CD4-positive, alpha-beta T cell treated with Interleukin-6 at 100 ng/mL for 8 hours (primary cell): ENCODE results near the gene DIP2B.

Experiments
- DNase-seq: peaks from one replicate; pipeline ENCODE4 v3.0.0-alpha.2; 2020; ENCODE audit warnings: mixed read lengths, low spot score

Gene DIP2B

DNA sequence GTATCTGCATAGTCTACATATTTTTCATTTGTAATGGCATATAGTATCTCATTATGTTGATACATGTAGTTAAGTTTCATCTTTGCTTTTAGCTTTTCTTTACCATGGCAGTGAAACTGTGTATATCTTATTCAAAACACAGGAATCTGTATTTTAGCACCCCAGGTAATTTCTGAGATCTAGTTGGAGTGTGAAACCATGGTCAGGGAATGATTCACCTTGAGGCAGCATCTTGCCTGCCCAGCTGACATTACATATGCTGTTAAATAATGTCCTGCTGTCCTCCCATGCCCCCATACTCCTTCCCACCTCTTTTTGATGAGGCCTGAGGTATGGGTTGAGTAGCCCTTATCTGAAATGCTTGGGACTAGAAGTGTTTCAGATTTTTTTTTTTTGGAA, 133.7 kb downstream of the DIP2B start:
- DNase-seq, result no peak

DNA sequence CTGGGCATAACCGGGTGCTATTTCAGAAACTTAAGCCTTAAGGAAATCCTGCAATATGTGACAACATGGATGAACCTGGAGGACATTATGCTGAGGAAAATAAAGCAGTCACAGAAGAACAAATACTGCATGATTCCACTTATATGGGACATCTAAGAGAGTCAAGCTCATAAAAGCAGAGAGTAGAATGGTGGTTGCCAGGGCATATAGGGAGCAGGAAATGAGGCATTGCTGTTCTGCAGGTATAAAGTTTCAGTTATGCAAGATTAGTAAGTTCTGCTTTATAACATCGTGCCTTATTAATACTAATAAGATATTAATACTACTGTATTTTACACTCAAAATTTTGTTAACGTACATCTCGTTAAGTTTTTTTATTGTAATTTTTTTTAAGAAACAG, 134.9 kb downstream of the DIP2B start:
- DNase-seq, result no peak

DNA sequence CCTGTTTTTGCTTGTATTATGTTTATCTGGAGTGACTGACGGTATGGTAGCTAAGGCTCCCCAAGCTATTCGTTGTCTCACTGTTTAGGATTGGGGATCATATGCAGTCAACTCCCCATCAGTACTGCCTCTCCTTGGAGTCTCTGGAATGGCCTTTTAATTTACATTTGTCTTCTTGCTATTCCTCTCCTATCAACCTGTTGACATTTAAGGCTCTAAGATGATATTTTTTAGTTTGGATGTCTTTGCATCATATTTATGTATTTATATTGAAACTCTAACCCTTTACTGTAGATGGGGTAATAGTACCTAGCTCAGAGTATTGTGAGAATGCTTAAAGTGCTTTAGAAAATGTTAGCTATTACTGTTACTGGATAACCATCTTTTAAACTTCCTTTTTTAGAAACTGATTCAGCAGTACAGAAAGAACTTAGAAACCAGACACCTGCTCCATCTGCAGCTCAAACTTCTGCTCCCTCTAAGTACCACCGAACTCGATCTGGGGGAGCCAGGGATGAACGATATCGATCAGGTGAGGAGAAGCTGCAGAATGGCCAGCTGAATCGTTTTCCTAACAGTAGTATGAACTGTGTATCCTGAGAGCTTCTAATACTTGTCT, 135.6 kb downstream of the DIP2B start:
- DNase-seq, result no peak

DNA sequence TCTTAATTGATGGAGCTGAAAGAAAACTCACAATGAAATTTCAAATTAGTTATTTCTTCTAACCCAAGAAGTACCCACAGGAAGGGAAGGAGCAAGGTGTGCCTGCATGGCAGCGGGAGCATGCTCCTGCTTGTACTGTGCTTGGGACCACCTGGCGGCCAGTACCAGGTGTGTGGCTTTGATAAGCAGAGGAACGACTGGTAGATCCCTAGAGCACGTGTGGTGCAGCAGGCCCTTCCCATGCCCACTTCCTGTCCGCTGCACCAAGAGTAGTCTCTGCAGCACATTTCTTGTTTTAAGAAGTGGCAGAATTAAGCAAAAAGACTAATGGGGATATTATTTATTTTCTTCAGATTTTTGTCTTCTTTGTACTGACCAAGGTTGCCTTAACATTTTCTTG, 136.8 kb downstream of the DIP2B start:
- no peak for DNase-seq

DNA sequence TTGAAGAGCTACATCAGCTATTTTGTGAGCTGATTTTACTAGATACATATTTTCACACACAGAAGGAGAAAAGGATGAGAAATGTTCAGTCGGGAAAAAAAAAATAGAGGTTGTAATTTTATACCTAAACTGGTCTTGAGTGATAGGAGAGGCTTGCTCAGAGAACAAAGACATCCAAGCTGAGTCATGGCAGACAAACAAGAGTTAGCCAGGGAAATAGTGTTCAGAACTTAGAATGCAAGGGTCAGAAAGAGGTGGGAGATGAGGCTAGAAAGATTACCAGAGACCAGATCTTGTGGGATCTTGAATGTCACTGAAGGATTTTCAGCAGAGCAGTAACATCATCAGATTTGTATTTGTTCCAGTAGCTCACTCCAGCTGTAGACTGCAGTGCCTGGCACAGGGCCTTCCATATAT, 137.3 kb downstream of the DIP2B start:
- DNase-seq, result no peak

DNA sequence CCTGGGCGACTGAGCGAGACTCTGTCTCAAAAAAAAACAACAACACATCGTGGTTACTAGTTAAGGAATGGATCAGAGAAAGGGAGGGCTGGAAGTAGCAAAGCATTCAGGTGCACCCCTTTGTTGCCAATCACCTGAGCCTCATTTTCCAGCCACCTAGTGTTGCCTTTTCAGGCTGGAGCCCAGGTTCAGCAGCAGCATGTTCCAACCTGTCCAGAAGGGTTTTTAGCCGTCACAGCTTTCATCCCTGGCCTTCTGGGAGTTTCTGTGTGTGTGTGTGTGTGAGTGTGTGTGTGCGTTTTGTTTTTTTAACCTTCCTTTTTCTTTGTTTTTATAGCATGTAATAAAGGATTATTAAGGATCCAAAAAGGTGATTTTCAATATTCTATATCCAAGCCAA, 138.0 kb downstream of the DIP2B start:
- DNase-seq, result no peak

DNA sequence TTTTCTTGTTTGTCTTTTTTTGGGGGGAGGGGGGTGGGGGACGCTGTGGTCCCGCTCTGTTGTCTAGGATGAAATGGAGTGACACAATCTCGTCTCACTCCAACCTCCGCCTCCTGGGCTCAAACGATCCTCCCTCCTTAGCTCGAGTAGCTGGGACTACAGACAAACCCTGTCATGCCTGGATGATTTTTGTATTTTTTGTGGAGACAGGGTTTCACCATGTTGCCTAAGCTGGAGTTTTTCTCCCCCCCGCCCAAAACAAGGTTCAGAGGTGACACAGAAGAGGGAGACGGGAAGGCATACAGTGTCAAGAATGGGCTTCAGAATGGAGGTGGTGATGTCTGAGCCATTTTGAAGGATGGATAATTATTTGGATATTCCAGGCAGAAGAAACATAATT, 142.2 kb downstream of the DIP2B start:
- DNase-seq, result no peak

DNA sequence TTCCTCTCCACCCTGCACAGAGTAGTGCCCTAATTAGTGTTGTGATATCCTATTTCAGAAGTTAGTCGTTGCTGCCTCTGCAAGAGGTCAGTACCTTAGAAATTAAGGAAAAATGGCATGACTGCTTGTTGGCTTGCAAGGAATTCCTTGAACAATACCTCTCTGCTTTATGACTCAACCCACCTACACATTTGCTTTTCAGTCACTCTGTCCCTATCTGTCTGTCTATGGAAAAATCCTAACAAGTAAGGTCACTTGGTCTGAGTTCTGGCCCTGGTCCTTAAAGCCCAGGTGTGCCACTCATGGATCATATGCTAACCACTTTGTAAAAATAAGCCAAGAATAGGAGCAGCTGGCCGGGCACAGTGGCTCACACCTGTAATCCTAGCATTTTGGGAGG, 142.7 kb downstream of the DIP2B start:
- no peak for DNase-seq

DNA sequence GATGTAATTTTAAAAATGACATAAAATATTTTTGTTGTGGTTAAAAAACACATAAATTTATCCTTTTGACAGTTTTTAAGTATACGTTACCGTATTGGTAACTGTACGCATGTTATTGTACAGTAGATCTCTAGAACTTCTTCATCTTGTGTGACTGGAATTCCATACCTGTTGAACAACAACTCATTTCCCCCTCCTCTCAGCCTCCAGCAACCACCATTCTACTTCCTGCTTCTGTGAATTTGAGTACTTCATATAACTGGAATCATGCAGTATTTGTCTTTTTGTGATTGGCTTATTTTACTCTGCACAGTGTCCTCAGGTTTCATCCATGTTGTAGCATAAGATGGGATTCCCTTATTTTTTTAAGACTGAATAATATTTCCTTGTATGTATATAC, 145.5 kb downstream of the DIP2B start:
- DNase-seq, result no peak

DNA sequence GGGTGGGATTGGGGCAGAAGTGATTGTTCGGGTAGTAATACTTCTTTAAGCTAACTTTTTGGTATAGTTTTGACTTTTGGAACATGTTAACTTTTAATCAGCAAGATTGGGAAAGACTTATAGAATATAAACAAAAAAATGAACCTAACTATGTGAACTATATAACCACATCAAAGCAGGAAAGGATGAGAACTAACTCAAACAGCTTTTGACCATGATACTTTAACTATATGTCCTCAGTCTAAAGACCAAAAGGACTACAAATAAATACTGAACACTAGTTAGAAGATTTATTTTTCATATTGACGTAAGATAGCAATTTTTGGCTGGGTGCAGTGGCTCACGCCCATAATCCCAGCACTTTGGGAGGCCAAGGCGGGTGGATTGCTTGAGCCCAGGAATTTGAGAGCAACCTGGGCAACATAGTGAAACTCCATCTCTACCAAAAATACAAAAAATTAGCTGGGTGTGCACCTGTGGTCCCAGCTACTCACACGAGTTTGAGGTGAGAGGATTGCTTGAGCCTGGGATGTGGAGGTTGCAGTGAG, 150.7 kb downstream of the DIP2B start:
- no peak for DNase-seq

DNA sequence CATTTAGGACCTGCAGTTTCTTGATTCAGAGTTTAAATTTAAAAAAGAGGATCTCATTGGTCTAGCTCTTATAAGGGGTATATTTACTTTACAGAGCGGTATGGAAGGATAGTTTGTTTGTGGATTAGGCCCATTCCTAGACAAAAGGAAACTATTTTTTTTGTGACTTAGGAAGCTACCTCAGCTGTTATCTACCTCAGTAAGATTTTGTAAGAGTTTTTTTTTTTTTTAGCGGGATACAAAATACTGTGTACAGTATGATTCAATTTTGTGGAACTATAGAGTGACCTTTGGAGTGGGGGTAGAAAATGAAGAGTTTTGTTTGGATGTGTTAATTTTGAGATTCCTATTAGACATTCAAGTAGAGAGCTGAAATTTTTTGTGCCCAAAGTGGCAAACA, 154.5 kb downstream of the DIP2B start:
- DNase-seq, result no peak

DNA sequence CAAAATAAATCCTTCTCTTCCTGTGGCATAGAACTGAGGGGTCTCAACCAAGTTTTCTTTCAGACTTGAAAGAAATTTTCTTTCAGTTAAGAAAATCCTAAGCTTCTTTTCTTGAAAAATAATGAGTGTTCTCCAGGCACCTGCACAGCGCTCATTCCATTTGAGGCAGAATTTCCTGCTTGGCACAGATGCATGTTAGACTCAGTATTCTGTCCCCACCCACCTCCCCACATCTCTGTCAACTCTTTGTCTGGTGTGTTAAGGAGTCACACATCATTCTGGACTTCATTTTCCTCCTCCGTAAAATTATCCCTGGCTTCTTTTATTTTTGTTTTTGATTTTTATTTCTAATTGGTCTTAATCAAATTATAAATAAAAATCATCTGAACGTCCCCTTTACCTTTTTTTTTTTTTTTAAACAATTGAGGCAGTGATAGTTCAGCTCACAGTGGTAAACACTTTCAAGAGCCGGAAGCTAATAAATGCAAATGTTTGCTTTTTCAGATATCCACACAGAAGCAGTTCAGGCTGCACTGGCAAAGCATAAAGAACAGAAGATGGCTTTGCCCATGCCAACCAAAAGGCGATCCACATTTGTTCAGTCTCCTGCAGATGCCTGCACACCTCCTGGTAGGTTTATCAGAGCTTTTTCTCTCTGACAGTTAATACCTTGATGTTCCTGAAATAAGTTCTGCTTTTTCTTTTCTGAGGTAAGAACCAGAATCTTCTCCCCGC, 155.1 kb downstream of the DIP2B start:
- DNase-seq, result no peak

DNA sequence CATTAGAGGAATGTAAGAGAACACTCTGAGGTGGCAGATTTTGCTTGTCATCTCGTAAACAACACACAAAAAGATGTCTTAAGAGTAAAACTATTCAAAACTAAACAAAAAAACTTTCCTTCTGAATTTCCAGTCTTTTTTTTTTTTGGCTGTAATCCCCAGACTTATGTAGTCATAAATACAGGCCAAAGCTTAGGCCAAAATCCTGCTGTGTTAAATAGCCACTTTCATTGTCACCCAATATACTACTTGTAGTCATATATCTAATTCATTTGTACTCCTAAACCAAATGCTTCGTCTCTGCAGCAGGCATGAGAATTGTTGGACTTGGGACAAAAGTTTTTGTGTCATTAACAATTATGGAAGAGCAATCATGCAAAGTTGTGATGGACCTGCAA, 155.6 kb downstream of the DIP2B start:
- DNase-seq, result no peak

DNA sequence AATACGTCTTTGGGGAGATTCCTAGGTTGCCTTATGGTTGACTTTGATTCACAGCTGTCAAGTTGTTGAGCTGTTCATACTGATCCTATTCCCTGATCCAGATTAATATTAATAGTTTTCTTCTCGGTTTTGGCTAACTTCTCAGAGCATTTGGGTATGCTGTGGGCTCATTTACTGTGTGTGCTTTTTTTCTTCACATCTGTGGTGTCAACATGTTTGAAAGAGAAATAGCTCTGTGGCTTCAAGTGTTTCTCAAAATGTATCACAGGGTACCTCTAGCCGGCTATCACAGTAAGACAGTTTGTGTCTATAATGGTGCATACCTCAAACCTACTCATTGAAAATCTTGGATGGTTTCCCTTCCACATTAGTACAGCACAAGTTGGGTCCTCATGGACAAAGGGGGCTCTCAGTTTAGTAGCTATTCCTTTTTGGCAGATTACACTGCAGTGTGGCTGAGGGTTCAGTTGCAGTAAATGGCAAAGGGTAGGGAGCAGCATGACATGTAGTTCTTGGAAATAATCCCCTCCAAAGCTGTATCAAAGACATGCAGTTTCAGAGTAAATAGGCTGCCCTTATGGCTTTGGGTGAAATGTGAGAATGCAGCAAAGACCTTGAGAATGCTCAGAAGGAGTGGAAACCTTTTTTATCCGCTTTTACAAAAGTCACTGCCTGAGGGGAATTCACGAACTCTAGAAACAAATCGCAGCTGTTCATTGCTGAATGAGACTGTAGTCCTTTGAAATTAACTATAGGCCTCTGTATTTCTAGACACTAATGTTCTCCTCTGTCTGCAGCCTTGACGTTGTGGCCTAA, 156.7 kb downstream of the DIP2B start:
- no peak for DNase-seq

DNA sequence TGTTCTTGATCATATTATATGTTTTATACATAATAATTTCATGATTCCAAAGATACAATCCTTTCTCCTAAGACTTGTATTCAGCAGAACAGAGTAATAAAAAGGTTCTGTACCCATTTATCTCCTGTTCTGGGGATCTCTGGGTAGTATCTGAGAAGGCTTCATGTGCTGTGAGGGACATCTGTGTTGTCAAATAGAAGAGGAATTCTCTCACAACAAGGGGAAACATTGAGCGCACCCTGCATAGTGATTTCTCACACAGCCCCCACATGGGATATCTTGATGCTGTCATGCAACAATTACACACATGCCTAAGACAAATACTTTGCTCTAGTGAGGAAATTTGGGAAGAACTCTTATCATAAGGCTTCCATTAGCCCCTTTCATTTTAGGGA, 157.3 kb downstream of the DIP2B start:
- no peak for DNase-seq

DNA sequence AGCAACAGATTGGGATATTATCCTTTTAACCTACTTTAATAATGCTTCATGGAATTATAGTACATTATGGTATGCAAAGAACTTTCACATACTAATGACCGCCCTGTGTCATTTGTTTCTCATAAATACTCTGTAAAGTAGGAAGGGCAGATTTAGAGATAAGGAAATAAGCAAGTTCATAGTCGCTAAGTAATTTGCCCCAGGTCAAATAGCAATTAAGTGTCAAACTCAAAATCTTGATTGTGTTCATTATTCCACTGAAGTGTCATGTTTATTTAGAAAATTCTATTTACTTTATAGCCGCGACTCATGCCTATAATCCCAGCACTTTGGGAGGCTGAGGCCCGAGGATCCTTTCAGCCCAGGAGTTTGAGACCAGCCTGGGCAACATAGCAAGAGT, 160.4 kb downstream of the DIP2B start:
- no peak for DNase-seq

DNA sequence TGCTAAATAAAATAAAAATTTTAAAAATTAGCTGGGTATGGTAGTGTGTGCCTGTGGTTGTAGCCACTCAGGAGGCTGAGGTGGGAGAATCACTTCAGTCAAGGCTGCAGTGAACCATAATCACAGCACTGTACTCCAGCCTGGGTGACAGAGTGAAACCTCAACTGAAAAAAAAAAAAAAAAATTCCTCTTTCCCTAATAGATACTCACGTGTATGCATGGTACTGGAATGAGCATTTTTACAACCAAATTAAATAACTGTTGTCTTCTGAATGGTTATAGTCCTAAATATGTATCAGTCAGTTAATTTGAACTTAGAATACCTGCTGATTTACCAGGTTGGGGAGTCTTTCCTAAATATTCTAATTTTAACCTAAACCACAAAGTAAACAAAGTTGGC, 160.8 kb downstream of the DIP2B start:
- DNase-seq, result no peak

DNA sequence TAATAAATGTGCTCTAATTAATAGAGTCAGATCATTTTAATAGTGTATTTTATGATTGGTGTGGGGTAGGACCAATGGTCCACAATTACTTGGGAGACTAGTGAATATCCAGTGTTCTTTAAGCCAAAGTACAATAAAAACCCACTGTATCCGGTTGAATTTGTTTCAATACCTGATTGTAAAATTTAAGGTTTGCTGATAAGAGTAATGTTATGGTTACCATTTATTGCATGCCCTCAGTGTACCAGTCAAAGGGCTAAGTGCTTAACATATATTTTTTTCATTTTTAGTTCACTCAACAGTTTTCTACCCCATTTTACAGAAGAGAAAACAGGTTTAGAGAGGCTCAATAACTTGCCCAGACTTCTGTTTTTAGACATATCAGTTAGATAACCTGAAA, 161.2 kb downstream of the DIP2B start:
- no peak for DNase-seq

DNA sequence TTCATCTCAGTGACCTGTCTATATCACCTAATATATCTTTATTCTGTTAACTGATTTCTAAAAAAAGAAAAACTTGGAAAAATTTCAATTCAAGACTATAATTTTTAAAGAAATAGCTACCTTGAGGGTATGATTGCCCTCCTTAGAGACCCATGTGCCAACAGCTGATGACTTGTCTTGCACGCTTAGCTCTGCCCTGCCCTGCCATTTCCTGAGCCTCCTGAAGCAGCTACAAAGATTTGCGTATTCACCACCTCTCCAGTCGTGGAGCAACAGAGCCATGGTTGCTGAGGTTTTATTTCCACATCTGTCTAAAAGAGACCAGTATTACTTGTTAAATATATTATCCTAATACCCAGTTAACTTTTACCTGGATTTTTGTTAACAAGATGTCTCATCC, 167.4 kb downstream of the DIP2B start:
- DNase-seq, result no peak

DNA sequence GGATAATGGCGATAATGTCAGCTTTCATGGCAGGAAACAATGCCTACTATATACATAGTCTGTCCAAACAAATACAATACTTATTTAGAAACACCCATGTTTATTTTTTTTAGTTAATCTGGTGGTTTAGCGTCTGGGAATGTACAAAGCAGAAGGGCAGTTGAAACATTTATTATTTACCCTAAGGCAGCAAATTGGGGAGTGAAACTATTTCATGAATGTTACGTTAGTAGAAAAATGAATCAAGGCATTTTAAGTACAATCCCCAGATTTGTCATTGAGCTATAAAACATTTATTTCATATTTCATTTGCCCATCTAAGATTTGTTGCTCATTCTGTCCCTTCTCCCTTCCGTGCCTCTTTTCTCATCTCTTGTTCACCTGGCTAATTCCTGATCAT, 172.0 kb downstream of the DIP2B start:
- DNase-seq, result no peak

DNA sequence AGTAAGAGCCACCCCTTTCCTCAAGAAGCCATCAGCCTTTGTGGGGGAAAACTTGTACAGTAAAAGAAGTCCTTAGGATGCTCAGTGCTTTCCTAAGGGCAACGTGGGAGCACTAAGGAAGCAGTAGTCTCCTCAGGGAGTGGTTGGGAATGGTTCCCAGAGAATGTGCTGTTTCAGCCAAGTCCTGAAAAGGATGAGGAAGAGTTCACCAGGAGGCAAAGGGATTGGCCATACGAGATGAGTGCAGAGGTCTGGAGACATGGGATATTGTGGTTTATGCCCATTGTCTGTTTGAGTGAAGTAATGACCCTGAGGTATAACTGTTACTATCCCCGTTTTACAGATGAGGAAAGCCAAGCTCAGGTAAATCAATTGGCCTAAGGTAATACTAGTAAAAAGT, 173.1 kb downstream of the DIP2B start:
- no peak for DNase-seq

DNA sequence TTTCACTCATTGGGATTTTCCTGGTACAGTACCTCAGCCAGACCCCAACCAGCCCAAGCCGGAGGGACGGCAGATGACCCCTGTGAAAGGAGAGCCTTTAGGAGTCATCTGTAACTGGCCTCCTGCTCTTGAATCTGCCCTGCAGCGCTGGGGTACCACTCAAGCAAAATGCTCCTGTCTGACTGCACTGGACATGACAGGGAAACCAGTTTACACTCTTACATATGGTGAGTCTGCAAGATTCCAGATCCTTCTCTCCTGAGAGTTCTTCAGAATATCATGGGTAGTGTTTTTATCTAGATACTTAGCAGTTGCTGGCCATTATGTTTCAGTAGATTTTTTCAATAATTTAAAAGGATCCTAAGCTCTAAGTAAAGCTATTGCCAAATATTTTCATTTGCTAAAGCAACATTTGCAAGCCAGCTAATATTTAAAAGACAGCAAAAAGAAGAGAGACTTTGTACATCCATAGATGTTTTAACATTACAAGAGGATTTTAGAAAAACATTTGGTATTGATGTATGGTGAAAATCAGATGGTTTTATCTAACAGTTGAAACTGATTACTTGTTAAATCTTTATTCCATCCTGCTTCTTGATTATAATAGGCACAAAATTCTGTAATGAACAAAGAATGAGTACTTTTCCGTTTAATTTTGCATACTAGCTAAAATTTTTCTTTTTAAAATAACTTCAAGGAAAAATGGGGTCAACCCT, 174.0 kb downstream of the DIP2B start:
- no peak for DNase-seq
